Measurements from ENCODE around the gene MTMR12.

DNA sequence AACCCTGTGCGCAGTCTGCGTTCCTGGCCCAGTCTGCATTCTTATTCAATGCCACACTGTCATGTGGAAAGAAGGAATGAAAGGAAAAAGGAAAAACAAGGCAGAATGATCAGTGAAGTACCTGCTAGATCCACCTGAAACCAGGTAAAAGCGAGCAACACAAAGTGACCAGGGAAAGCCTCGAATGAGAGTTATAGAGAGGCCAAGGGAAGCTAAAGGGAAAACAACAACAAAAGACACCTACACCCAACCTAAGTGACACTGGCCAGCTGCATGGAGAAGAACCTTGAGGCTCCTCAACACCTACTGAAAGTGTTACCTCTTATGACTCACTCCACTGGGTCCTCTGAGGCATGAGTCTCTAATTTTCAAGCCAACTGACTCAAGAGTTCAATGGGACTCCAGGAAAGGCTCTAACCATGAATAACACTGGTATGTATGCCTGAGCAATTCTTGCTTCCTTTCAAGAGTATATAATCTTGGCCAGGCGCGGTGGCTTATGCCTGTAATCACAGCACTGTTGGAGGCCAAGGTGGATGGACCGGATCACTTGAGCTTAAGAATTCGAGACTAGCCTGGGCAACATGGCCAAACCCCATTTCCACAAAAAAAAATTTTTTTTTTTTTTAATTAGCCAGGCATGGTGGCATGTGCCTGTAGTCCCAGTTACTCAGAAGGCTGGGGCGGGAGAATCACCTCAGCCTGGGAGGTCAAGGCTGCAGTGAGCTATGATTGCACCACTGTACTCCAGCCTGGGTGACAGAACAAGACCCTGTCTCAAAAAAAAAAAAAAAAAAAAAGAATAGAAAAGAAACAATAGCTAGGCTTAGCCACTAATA is 29.0 kb downstream of the MTMR12 start:
- no peak for TF ChIP-seq POLR2AphosphoS5 (IDR thresholded peaks at IDR 0.05)
- no peak for TF ChIP-seq POLR2A (IDR thresholded peaks at IDR 0.05)

Measured in prostate gland (tissue), 1 donor.